ENCODE results near the gene ADGRL3. TPM values are rescaled to one million over a fixed set of nuclear protein-coding genes. Genes with fewer than 3 reads are reported as not detected.

Gene ADGRL3
- total and polyA plus RNA-seq, 4 donors = 0.39 to 59.9 (median 2.9) TPM

- Histone ChIP-seq H3K4me3 (no peak overlapping the region), H3K36me3 (ENCODE audit: control insufficient read depth in 4 of 4, insufficient read depth in 4 of 4, low read length in 4 of 4) (no peaks in the 10 kb centered on the region), H3K9me3 (ENCODE audit: control insufficient read depth in 4 of 4, insufficient read depth in 3 of 4, low read length in 3 of 4) (no peaks in the 10 kb centered on the region), H3K9ac (ENCODE audit: insufficient read depth in 1 of 2, low read length in 2 of 2) (no peak overlapping the region), H3K27ac (ENCODE audit: low read depth in 1 of 2, low read length in 1 of 2) (no peak overlapping the region), H3K27me3 (ENCODE audit: control insufficient read depth in 3 of 3, insufficient read depth in 3 of 3, low read length in 2 of 3) (no peaks in the 10 kb centered on the region), H3K4me1 (ENCODE audit: control insufficient read depth in 5 of 5, insufficient read depth in 5 of 5, low read length in 5 of 5) (peaks cover 0 to 16% (median 9%) of the 10 kb centered on the region in 5 donors)
- 78 to 85% methylated on average over 1 of the region's 1 CpG for WGBS, 2 donors
- ATAC-seq (ENCODE audit: insufficient read depth, low FRiP score) (no peak), DNase-seq (peak; percentile 67 to 93 (median 91))
- no peak for TF ChIP-seq CTCF (IDR thresholded peaks at IDR 0.05; ENCODE audit: control extremely low read depth, extremely low read depth)
Observed at GRCh38 chr4:61246034-61246433, 45.9 kb downstream of the ADGRL3 start.

GRCh38 chr4:61248705-61249104 is 48.6 kb downstream of the ADGRL3 start:
- ATAC-seq (ENCODE audit: insufficient read depth, low FRiP score) (no peak), DNase-seq (no peak)
- no peaks in the 10 kb centered on the region for H3K36me3 ChIP-seq (ENCODE audit: control insufficient read depth in 4 of 4, insufficient read depth in 4 of 4, low read length in 4 of 4)
- TF ChIP-seq CTCF (IDR thresholded peaks at IDR 0.05; ENCODE audit: control extremely low read depth, extremely low read depth) = no peak
- no peak overlapping the region for H3K9ac ChIP-seq (ENCODE audit: insufficient read depth in 1 of 2, low read length in 2 of 2)
- no peak overlapping the region for H3K27ac ChIP-seq (ENCODE audit: low read depth in 1 of 2, low read length in 1 of 2)
- H3K27me3 ChIP-seq (ENCODE audit: control insufficient read depth in 3 of 3, insufficient read depth in 3 of 3, low read length in 2 of 3) = no peaks in the 10 kb centered on the region
- WGBS, 2 donors = 66% methylated on average over 8 of the region's 8 CpGs
- no peaks in the 10 kb centered on the region for H3K9me3 ChIP-seq (ENCODE audit: control insufficient read depth in 4 of 4, insufficient read depth in 3 of 4, low read length in 3 of 4)
- peaks cover 0 to 16% (median 9%) of the 10 kb centered on the region in 5 donors for H3K4me1 ChIP-seq (ENCODE audit: control insufficient read depth in 5 of 5, insufficient read depth in 5 of 5, low read length in 5 of 5)
- H3K4me3 ChIP-seq = no peak overlapping the region

- peaks cover 0 to 1% (median 0%) of the 10 kb centered on the region in 5 donors for H3K4me1 ChIP-seq (ENCODE audit: control insufficient read depth in 5 of 5, insufficient read depth in 5 of 5, low read length in 5 of 5)
- 72 to 84% methylated on average over 6 of the region's 6 CpGs for WGBS, 2 donors
- H3K9ac ChIP-seq (ENCODE audit: insufficient read depth in 1 of 2, low read length in 2 of 2) = no peak overlapping the region
- ATAC-seq (ENCODE audit: insufficient read depth, low FRiP score) (no peak), DNase-seq (no peak)
- H3K27ac ChIP-seq (ENCODE audit: low read depth in 1 of 2, low read length in 1 of 2) = no peak overlapping the region
- H3K36me3 ChIP-seq (ENCODE audit: control insufficient read depth in 4 of 4, insufficient read depth in 4 of 4, low read length in 4 of 4) = no peaks in the 10 kb centered on the region
- TF ChIP-seq CTCF (IDR thresholded peaks at IDR 0.05; ENCODE audit: control extremely low read depth, extremely low read depth) = no peak
- no peaks in the 10 kb centered on the region for H3K9me3 ChIP-seq (ENCODE audit: control insufficient read depth in 4 of 4, insufficient read depth in 3 of 4, low read length in 3 of 4)
- H3K27me3 ChIP-seq (ENCODE audit: control insufficient read depth in 3 of 3, insufficient read depth in 3 of 3, low read length in 2 of 3) = no peaks in the 10 kb centered on the region
- H3K4me3 ChIP-seq = no peak overlapping the region
Observed at GRCh38 chr4:61251129-61251528, 51.0 kb downstream of the ADGRL3 start.

GRCh38 chr4:61254406-61254805 is 54.3 kb downstream of the ADGRL3 start:
- Histone ChIP-seq H3K36me3 (ENCODE audit: control insufficient read depth in 4 of 4, insufficient read depth in 4 of 4, low read length in 4 of 4) (no peaks in the 10 kb centered on the region), H3K4me1 (ENCODE audit: control insufficient read depth in 5 of 5, insufficient read depth in 5 of 5, low read length in 5 of 5) (no peaks in the 10 kb centered on the region), H3K9me3 (ENCODE audit: control insufficient read depth in 4 of 4, insufficient read depth in 3 of 4, low read length in 3 of 4) (no peaks in the 10 kb centered on the region), H3K27ac (ENCODE audit: low read depth in 1 of 2, low read length in 1 of 2) (no peak overlapping the region), H3K9ac (ENCODE audit: insufficient read depth in 1 of 2, low read length in 2 of 2) (no peak overlapping the region), H3K4me3 (no peak overlapping the region), H3K27me3 (ENCODE audit: control insufficient read depth in 3 of 3, insufficient read depth in 3 of 3, low read length in 2 of 3) (no peaks in the 10 kb centered on the region)
- DNase-seq (no peak), ATAC-seq (ENCODE audit: insufficient read depth, low FRiP score) (no peak)
- WGBS, 2 donors = 84 to 86% methylated on average over 3 of the region's 3 CpGs
- TF ChIP-seq CTCF (IDR thresholded peaks at IDR 0.05; ENCODE audit: control extremely low read depth, extremely low read depth) = no peak
